CD4-positive, CD25-positive, alpha-beta regulatory T cell (primary cell): ENCODE results near the gene PPP2R3A. TPM values are rescaled to one million over a fixed set of nuclear protein-coding genes. Genes with fewer than 3 reads are reported as not detected.

Experiments
- ATAC-seq, 2 donors: fragments of 150-1000 bp; cut with Tn5 transposase; one replicate each; pipeline ENCODE4 v1.10.0; 2021; ENCODE audit warnings: low read depth in 2 of 2, moderate number of reproducible peaks in 2 of 2, moderate library complexity in 1 of 2
- DNase-seq, 3 donors: peaks; one replicate each; pipeline versions ENCODE4 v3.0.0 to v3.0.0-alpha.2; 2012 to 2022; ENCODE audit warnings: mixed read lengths in 1 of 3
- H3K27ac ChIP-seq: one replicate; pipeline ENCODE4 v1.7.0; 2013; ENCODE audit warnings: mild to moderate bottlenecking, low read length; ENCODE audit not compliant: insufficient read depth, poor library complexity, severe bottlenecking
- H3K27me3 ChIP-seq: one replicate; pipeline ENCODE4 v1.7.0; 2013; ENCODE audit warnings: low read length; ENCODE audit not compliant: control insufficient read depth, insufficient read depth
- H3K36me3 ChIP-seq: one replicate; pipeline ENCODE4 v1.7.0; 2013; ENCODE audit warnings: mild to moderate bottlenecking, low read length, moderate library complexity; ENCODE audit not compliant: control insufficient read depth, insufficient read depth
- H3K4me1 ChIP-seq: 2 replicates; pipeline ENCODE4 v1.7.0; 2013; ENCODE audit warnings: mild to moderate bottlenecking, low read length; ENCODE audit not compliant: insufficient read depth, control insufficient read depth, poor library complexity, severe bottlenecking
- H3K4me3 ChIP-seq: one replicate; pipeline ENCODE4 v1.7.0; 2013; ENCODE audit warnings: low read depth, mild to moderate bottlenecking, low read length, moderate library complexity
- H3K9me3 ChIP-seq, 2 experiments: 1 replicate in 1 of 2; 2 replicates in 1 of 2; pipeline ENCODE4 v1.7.0; 2013; ENCODE audit warnings: low read length in 2 of 2, mild to moderate bottlenecking in 1 of 2, moderate library complexity in 1 of 2; ENCODE audit not compliant: control insufficient read depth in 2 of 2
- H3K27ac Mint-ChIP-seq, 3 donors: one replicate each; pipeline ENCODE4 v1.8.0; 2020 to 2022; ENCODE audit warnings: mild to moderate bottlenecking in 3 of 3, mixed read lengths in 3 of 3, moderate library complexity in 2 of 3
- H3K27me3 Mint-ChIP-seq: one replicate; pipeline ENCODE4 v1.8.0; 2022; ENCODE audit warnings: mild to moderate bottlenecking, mixed read lengths
- H3K36me3 Mint-ChIP-seq: one replicate; pipeline ENCODE4 v1.8.0; 2020; ENCODE audit warnings: mixed read lengths
- H3K4me1 Mint-ChIP-seq, 4 donors: one replicate each; pipeline ENCODE4 v1.8.0; 2020 to 2022; ENCODE audit warnings: mixed read lengths in 4 of 4, mild to moderate bottlenecking in 1 of 4
- H3K4me3 Mint-ChIP-seq, 4 donors: one replicate each; pipeline ENCODE4 v1.8.0; 2020 to 2022; ENCODE audit warnings: mild to moderate bottlenecking in 4 of 4, mixed read lengths in 4 of 4, moderate library complexity in 3 of 4
- H3K9me3 Mint-ChIP-seq, 7 donors: one replicate each; pipeline ENCODE4 v1.8.0; 2020 to 2022; ENCODE audit warnings: mixed read lengths in 7 of 7, mild to moderate bottlenecking in 3 of 7, moderate library complexity in 2 of 7
- polyA plus RNA-seq, 4 donors: library from polyadenylated mRNA; unstranded; fragments of 300-500 nt; fragmentation: Illumina TruSeq; gene quantifications; one replicate each; pipeline ENCODE4 v1.2.3, GENCODE V29; 2021
- total RNA-seq: library from RNA; stranded (reverse); gene quantifications from one replicate; pipeline ENCODE4 v1.2.3, GENCODE V29; 2022

PPP2R3A gene
- total and polyA plus RNA-seq, 5 donors from 2014 or later = 0.03 to 0.27 (median 0.14) TPM

GRCh38 chr3:135997554-135998320 lies 32.2 kb downstream of the PPP2R3A start:
- Mint-ChIP-seq H3K4me3 (no peak overlapping the region), H3K27me3 (peaks cover 17% of the 10 kb centered on the region), H3K36me3 (no peaks in the 10 kb centered on the region), H3K9me3 (peaks cover 0 to 5% (median 3%) of the 10 kb centered on the region in 7 donors), H3K27ac (no peak overlapping the region), H3K4me1 (no peaks in the 10 kb centered on the region)
- Histone ChIP-seq H3K36me3 (no peaks in the 10 kb centered on the region), H3K4me3 (no peak overlapping the region), H3K27me3 (peaks cover 4% of the 10 kb centered on the region), H3K4me1 (no peaks in the 10 kb centered on the region), H3K27ac (no peak overlapping the region), H3K9me3 (no peaks in the 10 kb centered on the region)
- ATAC-seq = no peak
- DNase-seq = no peak

- ATAC-seq = no peak
- H3K9me3 Mint-ChIP-seq = peaks cover 0 to 4% (median 0%) of the 10 kb centered on the region in 7 donors
Measured at GRCh38 chr3:136008221-136008620, 42.7 kb downstream of the PPP2R3A start.

GRCh38 chr3:136008732-136009470 lies 43.4 kb downstream of the PPP2R3A start:
- Histone ChIP-seq H3K4me1 (no peaks in the 10 kb centered on the region), H3K4me3 (no peak overlapping the region), H3K9me3 (no peaks in the 10 kb centered on the region), H3K36me3 (no peaks in the 10 kb centered on the region), H3K27ac (no peak overlapping the region), H3K27me3 (no peaks in the 10 kb centered on the region)
- H3K27me3 Mint-ChIP-seq = no peaks in the 10 kb centered on the region
- ATAC-seq = no peak
- H3K4me1 Mint-ChIP-seq = no peaks in the 10 kb centered on the region
- no peak overlapping the region for H3K4me3 Mint-ChIP-seq
- no peaks in the 10 kb centered on the region for H3K36me3 Mint-ChIP-seq
- H3K27ac Mint-ChIP-seq = no peak overlapping the region
- peaks cover 0 to 4% (median 0%) of the 10 kb centered on the region in 7 donors for H3K9me3 Mint-ChIP-seq
- DNase-seq = no peak

More at GRCh38 chr3:136008221-136008620, 42.7 kb downstream of the PPP2R3A start:
- Histone ChIP-seq H3K4me1 (no peaks in the 10 kb centered on the region), H3K36me3 (no peaks in the 10 kb centered on the region), H3K4me3 (no peak overlapping the region), H3K9me3 (no peaks in the 10 kb centered on the region), H3K27me3 (no peaks in the 10 kb centered on the region), H3K27ac (no peak overlapping the region)
- Mint-ChIP-seq H3K4me3 (no peak overlapping the region), H3K27ac (no peak overlapping the region), H3K27me3 (no peaks in the 10 kb centered on the region), H3K36me3 (no peaks in the 10 kb centered on the region), H3K4me1 (no peaks in the 10 kb centered on the region)
- DNase-seq = no peak

GRCh38 chr3:136018876-136019275 lies 53.3 kb downstream of the PPP2R3A start:
- peaks cover 0 to 7% (median 3%) of the 10 kb centered on the region in 7 donors for H3K9me3 Mint-ChIP-seq
- no peaks in the 10 kb centered on the region for H3K4me1 ChIP-seq
- no peak for ATAC-seq
- H3K27me3 ChIP-seq = peaks cover 23% of the 10 kb centered on the region
- H3K4me1 Mint-ChIP-seq = no peaks in the 10 kb centered on the region
- H3K27me3 Mint-ChIP-seq = peaks cover 36% of the 10 kb centered on the region
- no peak for DNase-seq
- no peak overlapping the region for H3K27ac ChIP-seq
- no peaks in the 10 kb centered on the region for H3K9me3 ChIP-seq
- H3K36me3 ChIP-seq = no peaks in the 10 kb centered on the region
- no peaks in the 10 kb centered on the region for H3K36me3 Mint-ChIP-seq
- no peak overlapping the region for H3K27ac Mint-ChIP-seq
- H3K4me3 ChIP-seq = no peak overlapping the region
- H3K4me3 Mint-ChIP-seq = no peak overlapping the region

- H3K27ac ChIP-seq = no peak overlapping the region
- peaks cover 0 to 5% (median 0%) of the 10 kb centered on the region in 7 donors for H3K9me3 Mint-ChIP-seq
- no peak for DNase-seq
- ATAC-seq = no peak
- H3K36me3 Mint-ChIP-seq = no peaks in the 10 kb centered on the region
- no peaks in the 10 kb centered on the region for H3K9me3 ChIP-seq
- H3K27me3 Mint-ChIP-seq = peaks cover 27% of the 10 kb centered on the region
- H3K27me3 ChIP-seq = peaks cover 25% of the 10 kb centered on the region
- H3K4me1 ChIP-seq = no peaks in the 10 kb centered on the region
- H3K36me3 ChIP-seq = no peaks in the 10 kb centered on the region
- no peaks in the 10 kb centered on the region for H3K4me1 Mint-ChIP-seq
- H3K27ac Mint-ChIP-seq = no peak overlapping the region
- no peak overlapping the region for H3K4me3 ChIP-seq
- no peak overlapping the region for H3K4me3 Mint-ChIP-seq
Measured at GRCh38 chr3:136021803-136022202, 56.3 kb downstream of the PPP2R3A start.

GRCh38 chr3:136022529-136023263 lies 57.2 kb downstream of the PPP2R3A start:
- DNase-seq = no peak
- no peak for ATAC-seq
- Mint-ChIP-seq H3K4me3 (no peak overlapping the region), H3K27me3 (peaks cover 30% of the 10 kb centered on the region), H3K4me1 (no peaks in the 10 kb centered on the region), H3K9me3 (peaks cover 0 to 5% (median 0%) of the 10 kb centered on the region in 7 donors), H3K36me3 (no peaks in the 10 kb centered on the region), H3K27ac (no peak overlapping the region)
- Histone ChIP-seq H3K4me1 (no peaks in the 10 kb centered on the region), H3K27me3 (peaks cover 26% of the 10 kb centered on the region), H3K27ac (no peak overlapping the region), H3K36me3 (no peaks in the 10 kb centered on the region), H3K9me3 (no peaks in the 10 kb centered on the region), H3K4me3 (no peak overlapping the region)

- H3K4me1 Mint-ChIP-seq = no peaks in the 10 kb centered on the region
- H3K9me3 ChIP-seq = no peaks in the 10 kb centered on the region
- H3K27me3 ChIP-seq = peaks cover 28% of the 10 kb centered on the region
- H3K4me1 ChIP-seq = no peaks in the 10 kb centered on the region
- H3K9me3 Mint-ChIP-seq = peaks cover 0 to 5% (median 0%) of the 10 kb centered on the region in 7 donors
- no peaks in the 10 kb centered on the region for H3K36me3 ChIP-seq
- no peak overlapping the region for H3K4me3 Mint-ChIP-seq
- ATAC-seq = no peak
- no peak overlapping the region for H3K4me3 ChIP-seq
- H3K27ac ChIP-seq = no peak overlapping the region
- no peak overlapping the region for H3K27ac Mint-ChIP-seq
- no peak for DNase-seq
- H3K36me3 Mint-ChIP-seq = no peaks in the 10 kb centered on the region
- peaks cover 30% of the 10 kb centered on the region for H3K27me3 Mint-ChIP-seq
Measured at GRCh38 chr3:136023264-136023978, 57.9 kb downstream of the PPP2R3A start.
